Dedifferentiated amniotic fluid mesenchymal stem cell (primary cell): Measurements from ENCODE around the gene SPOP.
A peak's percentile ranks its signal among the peaks of the same experiment; 100 is the strongest.
"Not testable (repeated sequence)": the region's sequence is repeated elsewhere in the genome, so short reads cannot be mapped to it uniquely, and the experiment has no call there.

ENCODE experiments used
- DNase-seq: peaks from one replicate; pipeline ENCODE4 v3.0.0-alpha.2; 2016; ENCODE audit errors: extremely low spot score

The SPOP gene

DNA sequence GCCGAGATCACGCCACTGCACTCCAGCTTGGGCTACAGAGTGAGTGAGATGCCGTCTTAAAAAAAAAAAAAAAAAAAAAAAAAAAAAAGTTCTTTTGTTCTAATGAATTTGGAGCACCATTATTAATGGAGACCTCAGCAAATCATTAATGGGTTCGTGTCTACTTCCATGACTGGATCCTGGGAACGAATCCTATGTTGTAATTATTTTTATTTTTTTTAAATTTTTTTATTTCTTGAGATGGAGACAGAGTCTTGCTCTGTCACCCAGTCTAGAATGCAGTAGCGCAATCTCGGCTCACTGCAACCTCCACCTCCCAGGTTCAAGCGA is 30.7 kb downstream of the SPOP start:
- DNase-seq = no peak

DNA sequence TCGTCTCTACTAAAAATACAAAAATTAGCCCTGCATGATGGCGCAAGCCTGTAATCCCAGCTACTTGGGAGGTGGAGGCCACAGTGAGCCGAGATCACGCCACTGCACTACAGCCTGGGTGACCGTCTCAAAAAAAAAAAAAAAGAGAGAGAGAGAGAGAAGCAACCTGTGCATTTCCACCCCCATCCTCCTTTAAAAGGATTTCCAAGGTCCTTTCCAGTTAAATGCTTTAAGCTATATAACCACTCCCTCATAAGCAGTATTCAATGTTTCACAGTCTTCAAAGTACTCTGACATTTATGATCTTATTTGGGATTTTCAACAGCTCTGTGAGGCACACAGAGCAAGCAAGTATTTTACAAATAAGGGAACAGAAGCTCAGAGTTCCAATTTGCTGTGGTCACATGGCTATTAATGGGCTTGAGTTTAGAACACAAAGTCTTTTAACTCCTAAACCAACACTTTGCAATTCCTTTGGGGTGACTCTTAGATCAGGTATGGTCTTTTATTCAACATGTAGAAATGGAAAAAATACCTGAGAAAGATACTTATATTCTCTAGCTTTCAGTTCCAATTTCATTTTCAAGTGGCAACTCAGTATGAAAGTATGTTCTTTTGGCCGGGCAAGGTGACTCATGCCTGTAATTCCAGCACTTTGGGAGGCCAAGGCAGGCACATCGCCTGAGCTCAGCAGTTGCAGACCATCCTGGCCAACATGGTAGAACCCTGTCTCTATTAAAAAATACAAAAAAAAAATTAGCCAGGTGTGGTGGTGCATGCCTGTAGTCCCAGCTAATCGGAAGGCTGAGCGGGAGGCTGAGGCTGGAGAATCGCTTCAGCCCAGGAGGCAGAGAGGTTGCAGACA is 31.3 kb downstream of the SPOP start:
- peak; percentile 65 for DNase-seq

DNA sequence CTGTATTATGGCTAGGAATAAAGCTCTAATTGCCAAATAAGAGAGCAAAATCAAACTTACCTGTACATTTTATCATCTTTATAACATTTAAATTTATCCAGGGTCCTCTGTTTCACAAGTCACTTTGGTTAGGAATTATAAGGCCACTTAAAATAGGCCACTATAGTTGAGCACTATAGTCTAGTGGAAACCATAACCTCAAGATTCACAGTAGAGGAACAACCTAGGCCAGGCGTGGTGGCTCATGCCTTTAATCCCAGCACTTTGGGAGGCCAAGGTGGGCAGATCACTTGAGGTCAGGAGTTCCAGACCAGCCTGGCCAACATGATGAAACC is 31.9 kb downstream of the SPOP start:
- not testable (repeated sequence) for DNase-seq

DNA sequence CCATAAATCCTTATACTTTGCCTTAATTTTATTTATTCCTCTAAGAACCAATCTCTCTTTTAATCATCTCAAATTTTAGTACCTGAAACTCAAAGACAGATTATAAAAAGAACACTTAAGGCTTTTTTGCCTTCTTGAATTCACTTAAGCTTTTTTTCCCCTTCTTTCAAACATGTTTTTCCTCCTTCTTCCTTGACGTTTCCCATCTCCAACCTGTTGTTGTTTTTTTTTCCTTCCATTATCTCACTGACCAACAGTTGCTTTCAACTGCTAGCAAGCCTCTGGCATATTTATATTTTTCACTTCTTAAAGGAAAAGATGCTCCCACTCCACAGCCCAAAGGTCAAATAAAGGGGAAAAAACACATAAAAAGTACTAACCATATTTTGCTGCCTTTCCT is 32.2 kb downstream of the SPOP start:
- DNase-seq = no peak

DNA sequence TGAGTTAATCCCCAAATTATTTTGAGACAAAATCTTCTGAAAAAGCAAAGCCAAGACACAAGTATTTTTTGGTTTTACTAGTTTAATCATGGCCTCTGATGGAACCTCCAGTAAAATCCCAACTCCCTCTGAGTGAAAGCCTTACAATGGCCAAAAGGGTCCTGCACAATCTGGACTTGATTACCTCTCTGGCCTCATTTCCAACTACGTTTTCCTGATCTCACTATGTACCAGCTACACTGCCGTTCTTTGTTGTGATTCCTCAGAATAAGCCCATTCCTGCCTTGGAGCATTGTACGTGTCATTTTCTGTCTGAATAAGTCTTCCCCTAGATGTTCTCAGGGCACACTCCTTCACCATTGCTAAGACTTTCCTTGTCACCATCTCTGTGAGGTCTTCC is 37.3 kb downstream of the SPOP start:
- DNase-seq = no peak

DNA sequence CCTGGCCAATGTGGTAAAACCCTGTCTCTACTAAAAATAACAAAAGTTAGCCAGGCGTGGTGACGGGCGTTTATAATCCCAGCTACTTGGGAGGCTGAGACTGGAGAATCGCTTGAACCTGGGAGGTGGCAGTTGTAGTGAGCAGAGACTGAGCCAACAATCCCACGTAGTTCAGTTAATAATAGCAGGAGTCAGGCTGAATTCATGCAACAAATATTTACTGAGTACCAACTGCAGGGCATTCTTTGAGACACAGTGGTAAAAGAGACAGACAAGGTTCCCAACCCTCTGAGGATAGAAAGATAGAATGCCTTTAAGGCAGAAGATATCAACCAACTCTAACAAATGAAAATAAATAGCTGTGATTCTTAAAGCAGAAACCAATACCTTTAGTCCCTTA is 39.1 kb downstream of the SPOP start:
- DNase-seq = no peak

DNA sequence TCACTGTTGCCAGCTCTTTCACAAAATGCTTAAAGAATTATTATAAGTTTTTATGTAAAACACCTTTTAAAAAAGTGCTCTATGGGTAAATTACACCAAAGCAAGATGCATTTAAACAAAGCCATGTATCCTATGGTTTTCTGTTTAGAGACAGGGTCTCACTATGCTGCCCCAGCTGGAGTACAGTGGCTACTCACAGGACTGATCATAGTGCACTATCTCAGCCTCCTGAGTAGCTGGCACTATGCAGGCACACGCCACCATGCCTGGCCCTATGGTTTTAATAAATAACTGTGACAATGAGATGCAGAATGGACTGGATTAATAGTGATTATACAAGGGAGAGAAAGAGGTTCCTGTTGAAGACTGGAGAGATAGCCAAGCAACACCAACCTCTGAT is 40.2 kb downstream of the SPOP start:
- no peak for DNase-seq

DNA sequence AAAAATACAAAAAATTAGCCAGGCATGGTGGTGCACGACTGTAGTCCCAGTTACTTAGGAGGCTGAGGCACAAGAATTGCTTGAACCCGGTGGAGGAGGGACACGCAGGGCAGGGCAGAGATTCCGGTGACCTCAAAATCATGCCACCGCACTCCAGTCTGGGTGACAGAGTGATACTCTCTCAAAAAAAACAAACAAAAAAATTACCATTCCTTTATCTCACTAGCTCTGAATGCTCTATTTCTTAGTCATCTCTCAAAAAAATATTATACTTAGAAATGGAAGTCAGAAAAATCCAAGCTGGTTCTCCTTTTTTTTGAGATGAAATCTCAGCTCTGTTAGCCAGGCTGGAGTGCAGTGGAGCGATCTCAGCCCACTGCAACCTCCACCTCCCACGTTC is 40.8 kb downstream of the SPOP start:
- DNase-seq = peak; percentile 31

DNA sequence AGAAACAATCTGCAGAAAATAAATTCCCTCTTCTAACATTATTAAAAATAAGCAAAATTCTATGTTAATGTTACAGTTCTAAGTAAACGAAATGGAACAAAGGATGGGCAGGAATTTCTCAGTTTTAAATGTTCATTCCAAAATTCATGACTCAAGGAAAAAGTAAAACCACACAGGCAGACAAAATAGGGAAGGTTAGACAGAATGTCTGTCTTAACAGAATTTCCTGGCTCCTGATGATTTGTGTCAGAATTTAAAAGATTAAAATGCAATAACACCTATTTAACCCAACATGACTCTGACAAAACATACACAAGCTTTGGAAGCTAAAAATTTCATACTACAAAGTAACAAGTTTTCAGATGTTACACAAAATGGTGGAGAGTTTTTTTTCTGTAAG is 42.8 kb downstream of the SPOP start:
- no peak for DNase-seq

DNA sequence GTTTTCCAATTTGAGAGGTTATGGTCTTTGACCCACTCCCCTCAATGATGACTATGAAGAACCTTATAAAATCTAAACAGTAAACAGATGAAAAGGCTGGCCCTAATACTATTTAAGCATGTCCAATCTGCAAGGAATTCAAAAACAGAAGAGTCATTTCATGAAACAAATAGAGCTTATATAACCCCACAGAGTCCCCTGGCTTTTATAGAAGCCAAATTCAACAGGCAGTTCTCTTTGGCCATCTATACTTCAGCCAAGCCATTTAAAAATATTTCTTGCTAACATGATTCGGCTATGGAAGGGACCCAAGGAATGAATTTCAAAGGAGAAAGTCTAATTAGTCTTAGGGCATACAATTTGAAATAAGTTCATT is 43.4 kb downstream of the SPOP start:
- DNase-seq = no peak

DNA sequence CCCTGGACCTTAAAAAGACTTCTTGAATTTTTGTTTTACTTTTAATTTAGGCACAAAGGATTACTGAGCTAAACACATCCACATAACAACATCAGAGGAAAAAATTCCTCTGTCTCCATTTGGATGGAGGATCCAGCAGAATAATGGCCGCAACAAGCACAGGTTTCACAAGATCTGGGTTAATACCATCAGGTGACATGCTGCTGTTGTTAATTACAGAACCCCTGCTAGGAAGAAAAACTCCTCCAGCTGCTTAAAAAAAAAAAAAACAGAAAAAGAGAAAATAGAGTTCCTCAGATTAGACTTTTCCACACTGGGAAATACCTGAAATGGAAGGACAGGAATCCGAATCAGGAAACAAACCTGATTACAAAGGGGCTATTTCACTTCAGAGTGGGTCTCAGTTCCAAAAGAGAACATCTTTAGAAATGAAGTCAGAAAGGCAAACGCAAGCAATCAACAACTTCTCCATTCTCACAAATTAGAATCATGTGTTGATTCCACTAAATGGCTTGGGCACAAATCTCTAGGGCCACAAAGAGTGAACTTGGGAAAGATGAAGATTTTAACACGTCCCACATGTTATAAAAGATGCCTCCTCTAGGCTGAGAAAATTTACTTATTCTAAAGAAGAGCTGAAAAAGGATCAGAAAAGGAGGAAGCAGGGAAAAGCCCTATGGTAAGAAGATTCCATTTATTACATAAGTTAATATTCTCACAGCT is 44.0 kb downstream of the SPOP start:
- no peak for DNase-seq

DNA sequence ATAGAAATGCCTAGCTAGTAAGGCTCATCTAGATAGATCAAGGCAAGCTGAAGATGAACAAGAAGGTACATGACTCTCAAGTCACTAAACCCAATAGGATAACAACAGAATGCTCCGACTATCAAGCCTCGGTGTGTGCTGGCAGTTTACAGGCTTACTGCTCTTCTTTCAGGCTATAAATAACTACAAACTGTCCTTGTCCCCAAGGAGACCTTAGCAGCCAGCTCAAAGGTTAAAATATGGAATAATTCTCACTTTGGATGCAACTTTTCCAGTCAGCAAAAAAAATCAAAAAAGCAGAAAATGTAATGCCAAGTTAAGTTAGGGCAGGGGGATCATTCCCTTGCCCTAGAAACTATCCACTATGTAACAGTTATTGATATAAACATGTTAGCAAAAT is 44.6 kb downstream of the SPOP start:
- DNase-seq = no peak

DNA sequence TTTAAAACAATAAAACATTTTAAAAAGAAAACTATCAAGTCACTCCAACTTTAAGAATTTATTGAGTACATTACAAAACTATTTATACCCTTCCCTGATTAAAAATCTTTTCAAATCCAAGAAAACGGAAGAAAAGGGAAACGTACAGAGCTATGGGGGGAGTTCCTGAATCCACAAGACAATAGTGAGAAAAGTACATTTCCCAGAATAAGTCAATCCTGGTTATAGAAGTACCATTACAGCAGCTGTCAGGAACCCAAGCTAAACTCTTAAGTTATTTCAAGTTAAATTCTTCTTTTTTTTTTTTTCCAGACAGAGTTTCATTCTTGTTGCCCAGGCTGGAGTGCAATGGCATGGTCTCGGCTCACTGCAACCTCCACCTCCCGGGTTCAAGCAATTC is 45.7 kb downstream of the SPOP start:
- DNase-seq = no peak

DNA sequence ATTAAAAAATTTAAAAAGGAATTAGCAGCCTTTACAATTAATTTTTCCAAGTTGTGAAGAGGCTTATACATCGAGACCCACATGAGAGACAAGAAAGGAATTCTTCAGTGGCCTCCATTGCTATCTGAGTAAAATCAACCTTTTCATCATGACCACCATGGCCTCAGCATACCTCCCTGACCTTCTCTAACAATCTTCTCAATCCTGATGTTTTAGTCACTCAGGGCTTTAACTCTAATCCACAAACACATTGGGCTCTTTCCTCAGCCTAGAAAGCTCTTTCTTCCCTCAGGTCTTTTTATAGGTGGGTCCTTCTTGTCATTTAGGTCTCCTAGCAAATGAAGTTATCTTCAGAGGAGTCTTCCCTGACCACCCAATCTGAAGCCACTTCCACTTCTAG is 46.4 kb downstream of the SPOP start:
- no peak for DNase-seq

DNA sequence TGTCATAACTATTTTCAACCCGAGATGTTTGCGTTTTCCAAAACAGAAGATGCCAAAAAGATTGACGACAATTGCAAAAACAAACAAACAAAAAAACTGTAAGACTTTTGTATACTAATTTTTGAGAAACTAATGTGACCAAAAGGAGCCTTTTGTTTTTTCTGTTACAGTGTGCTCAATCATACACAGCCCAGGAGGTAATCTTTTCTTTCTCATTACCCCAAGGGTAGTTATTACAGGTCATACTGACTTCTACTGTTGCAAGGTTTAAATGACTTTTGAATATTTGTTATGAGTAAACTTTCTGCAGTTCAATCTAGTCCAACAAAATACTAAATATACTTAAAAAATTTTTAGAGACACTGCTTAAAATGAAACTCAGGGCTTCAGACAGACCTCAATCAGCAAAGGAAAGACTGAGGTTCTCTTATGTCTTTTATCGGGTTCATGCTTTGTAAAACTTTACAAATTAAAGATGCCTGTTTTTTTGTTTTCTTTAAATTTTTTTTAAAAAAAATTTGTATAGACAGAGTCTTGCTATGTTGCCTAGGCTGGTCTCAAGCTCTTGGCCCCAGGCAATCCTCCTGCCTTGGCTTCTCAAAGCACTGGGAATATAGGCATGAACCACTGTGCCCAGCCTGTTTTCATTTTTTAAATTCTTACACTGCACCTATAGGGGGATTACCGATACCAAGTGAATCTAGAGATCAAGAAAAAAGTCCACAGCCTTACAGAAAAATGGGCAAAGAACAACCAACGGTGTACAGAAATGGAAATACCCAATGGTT is 47.6 kb downstream of the SPOP start:
- DNase-seq = no peak

DNA sequence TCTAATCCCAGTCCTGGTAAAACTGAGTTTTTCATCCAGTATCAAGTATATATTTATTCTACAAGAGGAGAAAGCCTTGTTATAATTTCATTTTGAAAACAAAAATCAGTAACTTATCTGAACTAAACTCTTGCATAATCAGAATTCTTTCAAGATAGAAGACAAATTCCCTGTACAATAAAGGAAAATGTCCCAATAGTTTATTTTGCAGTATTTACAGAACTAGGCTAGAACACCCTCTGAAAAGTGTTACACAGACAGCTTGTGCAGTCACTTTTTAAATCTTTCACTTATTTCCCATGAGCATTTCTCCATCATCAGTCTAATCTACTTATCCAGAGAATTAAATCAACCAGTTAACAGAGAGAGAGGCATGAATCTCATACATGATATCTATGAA is 48.5 kb downstream of the SPOP start:
- no peak for DNase-seq

DNA sequence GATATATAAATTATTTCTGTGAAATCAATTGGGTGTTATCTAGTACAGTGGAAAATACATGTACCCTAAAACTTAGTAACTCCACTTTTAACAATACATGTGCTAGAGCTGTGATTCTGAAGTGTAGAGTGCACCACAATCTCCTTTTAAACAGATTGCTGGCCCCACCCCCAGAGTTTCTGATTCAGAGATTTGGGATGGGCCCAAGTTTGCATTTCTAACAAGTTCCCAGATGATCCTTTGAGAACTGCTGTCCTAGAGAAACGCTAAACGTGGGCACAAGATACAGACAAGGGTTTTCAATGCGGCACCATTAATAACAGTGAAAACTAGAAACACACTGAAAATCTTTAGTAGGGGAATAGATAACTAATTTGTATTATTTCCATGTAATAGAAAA is 53.0 kb downstream of the SPOP start:
- DNase-seq = peak; percentile 44

DNA sequence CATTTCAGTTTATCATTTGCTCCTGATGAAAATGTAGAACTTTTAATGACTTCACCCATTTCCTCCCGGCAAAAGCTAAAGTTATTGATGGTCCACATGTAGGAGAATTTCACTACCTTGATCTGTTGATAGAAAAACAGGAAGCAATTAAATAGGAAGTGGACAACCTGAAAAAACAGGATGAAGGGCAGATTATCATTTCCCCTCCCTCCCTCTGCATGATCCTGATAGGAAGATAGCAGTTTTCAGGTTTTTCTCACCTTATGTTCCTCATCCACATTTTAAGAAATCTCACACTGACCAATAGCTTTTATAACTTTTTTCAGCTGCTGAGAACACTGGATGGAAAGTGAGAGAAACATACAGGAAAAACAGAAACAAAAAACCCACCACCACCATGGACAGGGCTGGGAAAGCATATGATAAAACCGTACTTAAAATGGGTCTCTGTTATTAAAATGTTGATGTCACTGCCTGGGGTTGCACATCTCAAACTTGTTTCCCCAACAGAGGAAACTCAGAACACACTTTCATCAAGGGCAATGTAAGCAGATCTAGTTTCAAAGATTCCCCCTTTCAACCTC is 55.9 kb downstream of the SPOP start:
- DNase-seq = no peak

DNA sequence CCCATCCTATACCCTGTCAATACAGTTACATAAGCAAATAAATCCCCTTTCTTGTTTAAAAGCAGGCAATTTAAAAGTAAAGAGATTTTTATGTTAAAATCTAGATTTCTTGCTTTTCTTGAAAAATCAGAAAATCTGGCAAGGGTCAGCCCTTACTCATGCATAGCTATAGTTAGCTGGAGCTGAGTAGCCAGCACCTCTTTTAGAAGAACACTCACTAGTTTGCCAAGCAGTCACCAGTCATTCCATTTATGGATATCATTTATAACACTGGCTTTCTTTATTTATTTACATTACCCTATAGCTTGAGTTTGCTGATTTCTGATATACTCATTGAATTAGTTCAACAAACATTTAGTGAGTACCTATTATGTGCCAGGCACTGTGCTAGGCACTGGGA is 56.5 kb downstream of the SPOP start:
- DNase-seq = no peak

DNA sequence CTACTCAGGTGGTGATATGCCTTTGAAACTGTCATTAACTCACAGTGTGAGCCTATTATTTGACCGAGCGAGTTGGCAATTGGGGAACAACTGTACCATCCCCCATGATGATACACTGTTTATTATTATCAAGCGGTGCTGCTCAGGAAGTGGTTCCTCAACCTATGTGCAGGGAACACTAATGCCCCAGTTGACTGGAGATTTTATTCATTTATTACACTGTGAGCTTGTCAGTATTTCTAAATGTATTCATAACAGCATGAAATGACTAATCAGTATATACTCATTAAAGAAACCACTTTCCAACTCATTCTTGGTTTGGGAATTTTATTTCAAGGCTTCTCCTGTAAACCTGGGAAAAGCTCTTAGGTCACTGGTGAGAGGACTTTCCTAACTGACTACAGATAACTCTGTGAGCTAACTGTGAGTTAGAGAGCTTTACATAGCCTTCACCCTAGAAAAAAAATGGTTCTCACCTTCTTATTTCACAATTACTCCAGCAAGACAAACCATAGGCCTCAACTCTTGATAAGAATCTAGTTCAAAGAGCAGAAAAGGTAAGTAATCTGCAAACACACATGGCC is 59.8 kb downstream of the SPOP start:
- DNase-seq = no peak

DNA sequence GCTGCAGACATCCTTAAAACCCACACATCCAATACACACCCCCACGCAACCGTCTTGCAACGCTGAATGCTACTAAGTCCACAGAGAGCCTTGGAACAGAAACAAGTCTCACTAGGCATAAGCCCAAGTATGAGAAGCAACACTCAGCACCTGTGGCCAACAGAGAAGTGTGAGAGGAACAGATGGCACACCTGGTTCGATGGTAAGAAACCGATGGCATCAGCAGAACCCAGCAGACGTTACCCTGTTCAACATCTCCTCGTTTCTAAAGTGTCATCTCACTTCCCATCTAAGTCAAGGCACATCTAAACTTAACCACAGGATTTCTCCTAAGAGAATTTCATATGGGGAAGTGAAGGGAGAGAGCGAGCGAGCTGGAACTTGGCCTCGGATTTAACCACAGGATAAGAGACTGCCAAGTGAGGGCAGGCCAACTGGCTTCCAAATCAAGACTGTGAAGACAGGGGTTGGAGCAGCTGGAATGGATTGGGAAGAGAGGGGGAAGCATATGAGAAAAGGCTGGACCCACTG is 61.2 kb downstream of the SPOP start:
- DNase-seq = peak; percentile 21

DNA sequence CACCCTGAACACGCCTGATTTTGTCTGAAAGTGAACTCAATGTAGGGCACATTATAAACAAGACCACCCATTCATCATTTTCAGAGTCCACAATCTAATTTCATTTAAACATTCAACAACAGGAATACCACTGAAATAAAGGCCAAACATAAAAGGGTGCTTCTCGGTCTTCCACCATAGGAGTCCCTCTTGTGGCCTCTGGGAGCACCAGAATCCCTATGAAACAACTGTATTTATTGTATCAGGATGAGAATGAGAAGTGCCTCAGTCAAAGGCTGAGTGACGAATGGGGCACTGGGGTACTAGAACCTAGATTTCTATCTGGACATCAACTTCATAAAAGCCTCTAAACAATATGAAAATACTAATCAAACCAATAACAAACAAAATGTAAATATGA is 61.8 kb downstream of the SPOP start:
- no peak for DNase-seq
